Progenitor cell of endocrine pancreas (in vitro differentiated cells): ENCODE results near the gene ATF6. TPM values are rescaled to one million over a fixed set of nuclear protein-coding genes. Genes with fewer than 3 reads are reported as not detected.

ENCODE experiments used
- DNase-seq: peaks from one replicate; pipeline ENCODE4 v3.0.0; 2021; ENCODE audit warnings: low spot score; ENCODE audit not compliant: unreplicated experiment
- H3K27ac Mint-ChIP-seq: 2 replicates; pipeline ENCODE4 v1.8.0; 2021; ENCODE audit warnings: mild to moderate bottlenecking, moderate library complexity, mixed read lengths
- H3K27me3 Mint-ChIP-seq: 2 replicates; pipeline ENCODE4 v1.8.0; 2021; ENCODE audit warnings: mixed read lengths
- H3K36me3 Mint-ChIP-seq: 2 replicates; pipeline ENCODE4 v1.8.0; 2022; ENCODE audit warnings: mixed read lengths; ENCODE audit not compliant: insufficient read depth
- H3K4me1 Mint-ChIP-seq: 2 replicates; pipeline ENCODE4 v1.8.0; 2021; ENCODE audit warnings: low read depth, mixed read lengths
- H3K4me3 Mint-ChIP-seq: 2 replicates; pipeline ENCODE4 v1.8.0; 2021; ENCODE audit warnings: low read depth, mild to moderate bottlenecking, moderate library complexity, mixed read lengths
- H3K9me3 Mint-ChIP-seq: 2 replicates; pipeline ENCODE4 v1.8.0; 2021; ENCODE audit warnings: low read depth, mixed read lengths
- CTCF ChIP-seq: fragments of 200-600 bp; sonication (generic); IDR thresholded peaks from one replicate; pipeline ENCODE4 v1.5.0; 2021; ENCODE audit warnings: antibody characterized with exemption, mild to moderate bottlenecking; ENCODE audit not compliant: unreplicated experiment
- total RNA-seq: library from RNA; stranded (reverse); gene quantifications from 2 replicates; pipeline ENCODE4 v1.2.1, GENCODE V29; 2021

Gene ATF6
- total RNA-seq, 1 donor from 2014 or later = 20.4 TPM

GRCh38 chr1:162008799-162009198 is 242.7 kb downstream of the ATF6 start:
- Mint-ChIP-seq H3K27ac (no peak overlapping the region), H3K4me1 (no peaks in the 10 kb centered on the region), H3K36me3 (no peaks in the 10 kb centered on the region), H3K4me3 (no peak overlapping the region), H3K9me3 (peaks cover 4% of the 10 kb centered on the region), H3K27me3 (peaks cover 11% of the 10 kb centered on the region)
- no peak for DNase-seq
- no peak for TF ChIP-seq CTCF

DNA sequence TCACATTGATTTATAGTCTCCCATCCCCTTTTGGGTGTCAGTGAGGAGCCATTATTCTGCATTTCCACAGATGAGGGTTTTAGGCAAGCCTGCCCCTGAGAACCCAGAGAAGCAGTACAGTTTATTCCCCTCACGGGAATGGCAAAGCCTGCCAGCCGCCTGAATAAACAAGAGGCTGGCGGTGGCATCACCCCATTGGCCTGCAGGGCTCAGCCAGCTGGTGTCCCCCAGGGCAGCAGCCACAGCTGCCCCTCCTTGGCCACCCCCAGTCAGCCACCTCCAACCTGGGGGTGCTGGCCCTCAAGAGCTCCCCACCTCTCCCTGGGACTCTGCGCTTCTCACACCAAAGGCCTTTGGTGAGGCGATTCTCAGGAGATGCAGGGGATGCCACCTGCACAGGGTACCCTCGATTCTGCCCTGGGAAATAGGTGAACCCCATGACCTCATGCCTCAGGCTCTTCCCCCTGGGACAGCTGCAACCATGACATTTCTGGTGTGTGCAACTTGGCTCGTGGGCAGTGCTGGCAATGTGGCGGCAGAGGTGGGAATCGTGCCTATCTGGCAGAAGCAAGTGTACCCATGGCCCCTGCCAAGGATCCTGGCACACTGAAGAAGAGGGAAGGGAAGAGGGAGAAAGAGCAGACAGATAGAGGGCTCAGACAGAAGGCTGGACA is 243.5 kb downstream of the ATF6 start:
- Mint-ChIP-seq H3K4me1 (no peaks in the 10 kb centered on the region), H3K4me3 (no peak overlapping the region), H3K27ac (no peak overlapping the region), H3K9me3 (peaks cover 4% of the 10 kb centered on the region), H3K27me3 (peaks cover 11% of the 10 kb centered on the region), H3K36me3 (no peaks in the 10 kb centered on the region)
- DNase-seq = no peak
- TF ChIP-seq CTCF = no peak

GRCh38 chr1:162010175-162010506 is 244.0 kb downstream of the ATF6 start:
- no peak for TF ChIP-seq CTCF

GRCh38 chr1:162011337-162012012 is 245.4 kb downstream of the ATF6 start:
- H3K27me3 Mint-ChIP-seq = peaks cover 9% of the 10 kb centered on the region
- H3K4me3 Mint-ChIP-seq = no peak overlapping the region
- no peak for DNase-seq
- no peak for TF ChIP-seq CTCF
- H3K36me3 Mint-ChIP-seq = no peaks in the 10 kb centered on the region
- H3K27ac Mint-ChIP-seq = no peak overlapping the region
- H3K4me1 Mint-ChIP-seq = no peaks in the 10 kb centered on the region
- peaks cover 4% of the 10 kb centered on the region for H3K9me3 Mint-ChIP-seq

More at GRCh38 chr1:162010175-162010506, 244.0 kb downstream of the ATF6 start:
- Mint-ChIP-seq H3K27me3 (peaks cover 11% of the 10 kb centered on the region), H3K4me1 (no peaks in the 10 kb centered on the region), H3K27ac (no peak overlapping the region), H3K4me3 (no peak overlapping the region), H3K36me3 (no peaks in the 10 kb centered on the region), H3K9me3 (peaks cover 4% of the 10 kb centered on the region)
- DNase-seq = no peak

- H3K36me3 Mint-ChIP-seq = no peaks in the 10 kb centered on the region
- H3K4me3 Mint-ChIP-seq = no peak overlapping the region
- H3K4me1 Mint-ChIP-seq = no peaks in the 10 kb centered on the region
- H3K9me3 Mint-ChIP-seq = peaks cover 4% of the 10 kb centered on the region
- peaks cover 3% of the 10 kb centered on the region for H3K27me3 Mint-ChIP-seq
- DNase-seq = no peak
- no peak for TF ChIP-seq CTCF
- no peak overlapping the region for H3K27ac Mint-ChIP-seq
These were observed 247.2 kb downstream of the ATF6 start for GRCh38 chr1:162013289-162013688.

Other genes starting within 250 kb of the ATF6 start
- gene HSPA6, start 241.8 kb upstream of the ATF6 start, total RNA-seq = 0.16 TPM in 1 of 2 replicates, not detected in the other
- gene FCGR3A, start 216.5 kb upstream of the ATF6 start, total RNA-seq = not detected in 2 replicates
- gene FCGR3B, start 135.1 kb upstream of the ATF6 start, total RNA-seq = not detected in 2 replicates
- 0.36 and 0.55 TPM in 2 replicates for gene FCGR2B, start 103.2 kb upstream of the ATF6 start, total RNA-seq
- not detected in 2 replicates for gene FCRLA, start 59.1 kb upstream of the ATF6 start, total RNA-seq
- 0.14 and 0.33 TPM in 2 replicates for gene FCRLB, start 44.8 kb upstream of the ATF6 start, total RNA-seq
- gene DUSP12, start 16.5 kb upstream of the ATF6 start, total RNA-seq = 29.8 and 31.0 TPM in 2 replicates